Spleen (tissue), 11 donors: Measurements from ENCODE around the gene MCM7. TPM values are rescaled to one million over a fixed set of nuclear protein-coding genes. Genes with fewer than 3 reads are reported as not detected.

Experiments used
- DNase-seq: peaks from one replicate; pipeline ENCODE4 v3.0.0-alpha.2; 2020
- H3K27ac ChIP-seq, 8 donors: fragments of 200-600 bp; sonication (generic) in 7 of 8; 1 replicate in 4 of 8; 2 replicates in 4 of 8; pipeline versions ENCODE4 v1.5.0 to v1.8.0; 2016 to 2021; ENCODE audit warnings: inconsistent platforms in 4 of 8, mild to moderate bottlenecking in 4 of 8, moderate library complexity in 1 of 8
- H3K27me3 ChIP-seq, 7 donors: fragments of 200-600 bp; sonication (generic) in 6 of 7; replicated peaks in 1 of 7; 1 replicate in 4 of 7; 2 replicates in 3 of 7; pipeline versions ENCODE4 v1.5.0 to v1.8.0; 2016 to 2021; ENCODE audit warnings: inconsistent platforms in 3 of 7, mild to moderate bottlenecking in 1 of 7
- H3K36me3 ChIP-seq, 6 donors: fragments of 200-600 bp; sonication (generic) in 5 of 6; 1 replicate in 4 of 6; 2 replicates in 2 of 6; pipeline versions ENCODE4 v1.5.0 to v1.8.0; 2016 to 2021; ENCODE audit warnings: inconsistent platforms in 2 of 6
- H3K4me1 ChIP-seq, 6 donors: fragments of 200-600 bp; sonication (generic) in 5 of 6; 1 replicate in 3 of 6; 2 replicates in 3 of 6; pipeline versions ENCODE4 v1.5.0 to v1.8.0; 2016 to 2021; ENCODE audit warnings: inconsistent platforms in 3 of 6
- H3K4me3 ChIP-seq, 8 donors: fragments of 200-600 bp; sonication (generic) in 7 of 8; 1 replicate in 4 of 8; 2 replicates in 4 of 8; pipeline versions ENCODE4 v1.5.0 to v1.8.0; 2016 to 2021; ENCODE audit warnings: inconsistent platforms in 4 of 8, mild to moderate bottlenecking in 4 of 8, moderate library complexity in 2 of 8
- H3K9me3 ChIP-seq, 8 donors: fragments of 200-600 bp; sonication (generic) in 7 of 8; 1 replicate in 4 of 8; 2 replicates in 4 of 8; pipeline versions ENCODE4 v1.5.0 to v1.8.0; 2016 to 2021; ENCODE audit warnings: inconsistent platforms in 4 of 8
- POLR2A ChIP-seq, 3 donors: fragments of 450-650 bp; IDR thresholded peaks; one replicate each; pipeline ENCODE4 v1.5.1; 2017; ENCODE audit warnings: antibody characterized with exemption in 3 of 3, mild to moderate bottlenecking in 1 of 3
- POLR2AphosphoS5 ChIP-seq, 3 donors: sonication (generic); formaldehyde crosslinking; IDR thresholded peaks; one replicate each; pipeline ENCODE4 v1.5.1; 2017; ENCODE audit warnings: antibody characterized with exemption in 3 of 3
- WGBS, 5 donors: extraction: QIAGEN DNeasy Blood & Tissue Kit in 3 of 5; methylation state at CpG; one replicate each; pipeline versions ENCODE4 v1.1.5 to v1.1.7; 2013 to 2018; 5-methylcytosine and 5-hydroxymethylcytosine counted together
- intact Hi-C: fragments of 100-400 bp; cut with DNase I; formaldehyde crosslinking; loops from one replicate; pipeline ENCODE4 v1.15.0; 2023; ENCODE audit warnings: low total_unique reads
- polyA plus RNA-seq, 3 donors: library from polyadenylated mRNA; stranded (reverse); fragments of 200-250 nt; gene quantifications; one replicate each; pipeline ENCODE4 v1.2.1, GENCODE V29; 2013
- total RNA-seq, 7 donors: library from RNA; depleted of rRNA in 3 of 7; stranded (reverse); fragments of >200 nt in 3 of 7; fragmentation: NEBNext Ultra II Directional in 4 of 7; extraction: Animal tissue kit (Norgen Biotek cat#: 25700) in 4 of 7; gene quantifications; one replicate each; pipeline versions ENCODE4 v1.1.0 to v1.2.1, GENCODE V29; 2016 to 2021
- TF ChIP-seq, protein P1 (sequence below), 11 experiments: fragments of 200-600 bp in 7 of 11; fragments of 450-650 bp in 4 of 11; sonication (generic) in 4 of 11; IDR thresholded peaks in 8 of 11; conservative IDR thresholded peaks in 3 of 11; 1 replicate in 7 of 11; 2 replicates in 4 of 11; pipeline versions ENCODE4 v1.4.0 to v1.8.0; 2016 to 2021; ENCODE audit warnings: antibody characterized with exemption in 11 of 11, inconsistent platforms in 4 of 11, mild to moderate bottlenecking in 1 of 11
- donor health status: healthy with polysubstance abuse.
- donor health status: DM: no; HTN: no; CAD: no; lungs with moderate emphysema.
- donor health status: DM: no; HTN: no; CAD: no.
- donor health status: Bipolar disorder and iron deficiency.
- donor health status: healthy.
- donor health status: DM: no; HTN: no; CAD: no.
- donor health status: DM: yes; HTN: yes; CAD: no.

The MCM7 gene
- total and polyA plus RNA-seq, 10 donors = 49.5 to 92.7 (median 68.5) TPM

DNA sequence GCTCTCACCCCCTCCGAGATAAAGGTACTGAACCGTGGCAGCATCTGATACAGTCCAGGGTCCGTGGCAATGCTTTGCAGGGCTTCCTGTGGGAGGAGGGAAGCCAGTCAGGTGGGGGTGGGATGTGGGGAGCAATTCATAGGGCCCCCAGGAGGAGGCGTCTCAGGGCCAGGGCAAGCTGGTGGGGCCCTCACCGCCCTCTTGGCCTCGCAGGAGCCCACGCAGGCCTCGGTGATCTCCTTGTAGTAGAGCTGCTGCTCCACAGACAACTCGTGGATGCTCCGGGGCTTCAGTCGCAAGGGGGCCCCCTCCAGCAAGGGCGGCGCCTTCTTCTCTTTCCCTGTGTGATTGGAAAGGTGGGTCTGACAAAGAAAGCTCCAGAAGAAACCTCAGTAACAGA is 10.7 kb upstream of the MCM7 start:
- no peak for DNase-seq
- intact Hi-C loops = no loop called here
- Histone ChIP-seq H3K9me3 (no peaks in the 10 kb centered on the region), H3K27me3 (no peaks in the 10 kb centered on the region), H3K4me1 (no peaks in the 10 kb centered on the region), H3K36me3 (peaks cover 0 to 85% (median 73%) of the 10 kb centered on the region in 6 donors), H3K27ac (no peak overlapping the region), H3K4me3 (no peak overlapping the region)
- TF ChIP-seq, protein P1, sequence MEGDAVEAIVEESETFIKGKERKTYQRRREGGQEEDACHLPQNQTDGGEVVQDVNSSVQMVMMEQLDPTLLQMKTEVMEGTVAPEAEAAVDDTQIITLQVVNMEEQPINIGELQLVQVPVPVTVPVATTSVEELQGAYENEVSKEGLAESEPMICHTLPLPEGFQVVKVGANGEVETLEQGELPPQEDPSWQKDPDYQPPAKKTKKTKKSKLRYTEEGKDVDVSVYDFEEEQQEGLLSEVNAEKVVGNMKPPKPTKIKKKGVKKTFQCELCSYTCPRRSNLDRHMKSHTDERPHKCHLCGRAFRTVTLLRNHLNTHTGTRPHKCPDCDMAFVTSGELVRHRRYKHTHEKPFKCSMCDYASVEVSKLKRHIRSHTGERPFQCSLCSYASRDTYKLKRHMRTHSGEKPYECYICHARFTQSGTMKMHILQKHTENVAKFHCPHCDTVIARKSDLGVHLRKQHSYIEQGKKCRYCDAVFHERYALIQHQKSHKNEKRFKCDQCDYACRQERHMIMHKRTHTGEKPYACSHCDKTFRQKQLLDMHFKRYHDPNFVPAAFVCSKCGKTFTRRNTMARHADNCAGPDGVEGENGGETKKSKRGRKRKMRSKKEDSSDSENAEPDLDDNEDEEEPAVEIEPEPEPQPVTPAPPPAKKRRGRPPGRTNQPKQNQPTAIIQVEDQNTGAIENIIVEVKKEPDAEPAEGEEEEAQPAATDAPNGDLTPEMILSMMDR (IDR thresholded peaks at IDR 0.05 in 8 of 11, conservative IDR thresholded peaks at IDR 0.05 in 3 of 11) = no peak
- peak in 1 of 3 donors; percentile 34 for TF ChIP-seq POLR2AphosphoS5 (IDR thresholded peaks at IDR 0.05)
- WGBS, 5 donors = 77 to 90% (median 87%) methylated on average over 8 to 13 of the region's 13 CpGs

DNA sequence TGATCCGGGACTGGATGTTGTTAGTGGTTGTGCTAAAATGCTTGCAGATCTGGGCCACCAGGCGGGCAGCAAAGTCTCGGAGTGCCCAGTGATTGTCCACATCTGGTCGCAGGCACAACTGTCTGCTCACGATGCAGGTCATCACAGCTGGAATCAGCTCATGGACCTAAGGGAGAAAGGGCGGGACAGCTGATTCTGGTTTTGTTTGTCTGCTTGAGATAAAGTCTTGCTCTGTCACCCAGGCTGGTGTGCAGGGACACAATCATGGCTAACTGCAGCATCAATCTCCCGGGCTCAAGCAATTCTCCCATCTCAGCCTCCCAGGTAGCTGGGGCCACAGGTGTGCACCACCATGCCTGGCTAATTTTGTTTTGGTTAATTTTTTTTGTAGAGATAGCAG is 10.0 kb upstream of the MCM7 start:
- intact Hi-C loops = no loop called here
- WGBS, 5 donors = 90 to 97% (median 95%) methylated on average over 6 to 7 of the region's 7 CpGs

DNA sequence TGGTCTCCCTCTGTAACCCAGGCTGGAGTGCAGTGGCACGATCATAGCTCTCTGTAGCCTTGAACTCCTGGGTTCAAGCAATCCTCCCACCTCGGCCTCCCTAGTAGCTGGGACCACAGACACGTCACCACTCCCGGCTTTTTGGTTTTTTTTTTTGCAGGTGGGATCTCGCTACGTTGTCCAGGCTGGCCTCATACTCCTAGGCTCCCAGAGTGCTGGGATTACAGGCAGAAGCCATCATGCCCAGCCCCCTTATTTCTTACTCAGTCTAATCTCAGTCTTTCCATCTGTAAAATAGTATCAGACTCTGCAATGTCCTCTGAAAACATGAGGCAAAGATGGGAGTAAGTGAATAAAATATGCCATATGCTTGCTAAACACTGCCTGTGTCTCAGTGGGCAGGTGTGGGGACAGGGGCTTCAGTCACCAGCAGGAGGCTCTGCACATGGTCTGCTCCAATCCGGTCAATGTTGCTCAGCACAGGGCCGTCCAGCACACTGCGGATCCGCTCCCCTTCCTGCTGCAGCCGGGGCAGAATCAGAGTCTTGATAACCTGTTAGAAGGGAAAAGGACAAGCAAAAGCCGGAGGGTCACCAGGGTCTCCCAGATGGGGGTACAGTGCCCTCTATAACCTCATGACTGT is 8.4 kb upstream of the MCM7 start:
- no peaks in the 10 kb centered on the region for H3K4me1 ChIP-seq
- H3K4me3 ChIP-seq = no peak overlapping the region
- WGBS, 5 donors = 86 to 92% (median 89%) methylated on average over 12 of the region's 12 CpGs
- H3K36me3 ChIP-seq = peaks cover 0 to 100% (median 81%) of the 10 kb centered on the region in 6 donors
- TF ChIP-seq POLR2A (IDR thresholded peaks at IDR 0.05) (no peak), POLR2AphosphoS5 (IDR thresholded peaks at IDR 0.05) (no peak)
- TF ChIP-seq, protein P1 (IDR thresholded peaks at IDR 0.05 in 8 of 11, conservative IDR thresholded peaks at IDR 0.05 in 3 of 11) = no peak
- H3K9me3 ChIP-seq = no peaks in the 10 kb centered on the region
- H3K27me3 ChIP-seq = no peaks in the 10 kb centered on the region
- no peak for DNase-seq
- H3K27ac ChIP-seq = no peak overlapping the region
- intact Hi-C loops = no loop called here

More for the DNA sequence above, 10.0 kb upstream of the MCM7 start:
- no peak overlapping the region for H3K27ac ChIP-seq
- H3K9me3 ChIP-seq = no peaks in the 10 kb centered on the region
- H3K27me3 ChIP-seq = no peaks in the 10 kb centered on the region
- H3K4me1 ChIP-seq = no peaks in the 10 kb centered on the region
- H3K36me3 ChIP-seq = peaks cover 0 to 93% (median 78%) of the 10 kb centered on the region in 6 donors
- TF ChIP-seq, protein P1 (IDR thresholded peaks at IDR 0.05 in 8 of 11, conservative IDR thresholded peaks at IDR 0.05 in 3 of 11) = no peak
- TF ChIP-seq POLR2AphosphoS5 (IDR thresholded peaks at IDR 0.05) (no peak), POLR2A (IDR thresholded peaks at IDR 0.05) (no peak)
- no peak overlapping the region for H3K4me3 ChIP-seq
- no peak for DNase-seq

DNA sequence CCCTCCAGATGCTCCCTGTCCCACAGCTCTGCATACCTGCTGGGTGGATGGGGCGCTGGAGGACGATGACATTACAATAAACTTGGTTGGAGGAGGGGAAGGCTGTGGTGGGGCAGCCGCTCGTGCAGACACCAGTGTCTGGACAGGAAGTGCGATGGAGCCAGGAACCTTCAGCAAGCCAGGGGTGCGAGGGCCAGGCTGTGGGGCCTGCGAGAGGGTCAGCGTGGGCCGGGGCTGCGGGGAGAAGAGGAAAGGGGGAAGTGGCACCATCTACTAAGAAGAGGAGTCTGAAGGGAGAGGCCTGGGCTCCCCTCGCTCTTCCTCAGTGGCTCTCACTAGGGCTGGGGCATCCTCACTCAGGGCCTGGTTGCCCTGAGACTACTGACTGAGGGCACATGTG is 6.7 kb upstream of the MCM7 start:
- Histone ChIP-seq H3K27me3 (no peaks in the 10 kb centered on the region), H3K9me3 (no peaks in the 10 kb centered on the region), H3K27ac (no peak overlapping the region), H3K4me3 (no peak overlapping the region), H3K36me3 (peaks cover 0 to 100% (median 72%) of the 10 kb centered on the region in 6 donors), H3K4me1 (no peaks in the 10 kb centered on the region)
- TF ChIP-seq, protein P1 (IDR thresholded peaks at IDR 0.05 in 8 of 11, conservative IDR thresholded peaks at IDR 0.05 in 3 of 11) = no peak
- TF ChIP-seq POLR2AphosphoS5 (IDR thresholded peaks at IDR 0.05) (peak in 1 of 3 donors; percentile 8), POLR2A (IDR thresholded peaks at IDR 0.05) (no peak)
- 76 to 84% (median 82%) methylated on average over 10 to 11 of the region's 11 CpGs for WGBS, 5 donors
- DNase-seq = no peak
- intact Hi-C loops = no loop called here
